SK-N-SH (cell line): ENCODE data around the gene PYGB. TPM values are rescaled to one million over a fixed set of nuclear protein-coding genes. Genes with fewer than 3 reads are reported as not detected.

Source experiments
- CTCF ChIA-PET: fragments of 300-600, 350-600 bp; formaldehyde crosslinking; extraction: SDS; loops from one replicate; lab custom pipeline; 2021; lab: Yijun Ruan, JAX
- POLR2A ChIA-PET: fragments of 350-600 bp; sonication (Branson Sonifier 250); formaldehyde crosslinking; extraction: SDS; loops from one replicate; lab custom pipeline; 2020; ENCODE audit warnings: antibody characterized with exemption, inconsistent platforms; lab: Yijun Ruan, JAX
- DNase-seq: peaks from one replicate; pipeline ENCODE4 v3.0.0; 2012
- H2AFZ ChIP-seq: fragments of 200-600 bp; sonication (generic); 2 replicates; pipeline ENCODE4 v1.8.1; 2016; ENCODE audit warnings: antibody characterized with exemption, mild to moderate bottlenecking, low read depth
- H3F3A ChIP-seq: fragments of 200-600 bp; sonication (generic); replicated peaks from 2 replicates; pipeline ENCODE3; 2016; ENCODE audit warnings: antibody characterized with exemption, mild to moderate bottlenecking; ENCODE audit not compliant: insufficient read depth
- H3K27ac ChIP-seq, 2 experiments: fragments of 200-500 bp in 1 of 2; fragments of 200-600 bp in 1 of 2; sonication (Bioruptor generic) in 1 of 2; sonication (generic), shearing (Covaris generic) in 1 of 2; 2 replicates each; pipeline versions ENCODE4 v1.5.1 to v1.6.1; 2014 to 2016; ENCODE audit warnings: low read depth in 2 of 2, inconsistent platforms in 1 of 2, low read length in 1 of 2, mild to moderate bottlenecking in 1 of 2, mixed read lengths in 1 of 2
- H3K27me3 ChIP-seq: fragments of 200-600 bp; sonication (generic), shearing (Covaris generic); 2 replicates; pipeline ENCODE4 v1.6.1; 2016; ENCODE audit warnings: mixed run types; ENCODE audit not compliant: insufficient read depth
- H3K36me3 ChIP-seq, 2 experiments: fragments of 200-500 bp in 1 of 2; fragments of 200-600 bp in 1 of 2; sonication (Bioruptor generic) in 1 of 2; sonication (generic) in 1 of 2; replicated peaks in 1 of 2; 2 replicates each; pipeline versions ENCODE3 to v1.5.1; 2014 to 2016; ENCODE audit warnings: low read length in 1 of 2, mild to moderate bottlenecking in 1 of 2; ENCODE audit not compliant: insufficient read depth in 2 of 2, control insufficient read depth in 1 of 2
- H3K4me1 ChIP-seq, 2 experiments: fragments of 200-500 bp in 1 of 2; fragments of 200-600 bp in 1 of 2; sonication (Bioruptor generic) in 1 of 2; sonication (generic), shearing (Covaris generic) in 1 of 2; 2 replicates each; pipeline versions ENCODE4 v1.5.1 to v1.6.1; 2014 to 2016; ENCODE audit warnings: low read depth in 1 of 2, low read length in 1 of 2, mixed run types in 1 of 2; ENCODE audit not compliant: insufficient read depth in 2 of 2, control insufficient read depth in 1 of 2
- H3K4me2 ChIP-seq: fragments of 200-600 bp; sonication (generic), shearing (Covaris generic); 2 replicates; pipeline ENCODE4 v1.6.1; 2017; ENCODE audit warnings: mixed run types
- H3K4me3 ChIP-seq, 2 experiments: fragments of 200-500 bp in 1 of 2; fragments of 200-600 bp in 1 of 2; sonication (Bioruptor generic) in 1 of 2; sonication (generic), shearing (Covaris generic) in 1 of 2; 2 replicates each; pipeline versions ENCODE4 v1.5.1 to v1.8.1; 2014 to 2016; ENCODE audit warnings: low read depth in 2 of 2, inconsistent platforms in 1 of 2, low read length in 1 of 2, mild to moderate bottlenecking in 1 of 2, mixed read lengths in 1 of 2, moderate library complexity in 1 of 2
- H3K79me2 ChIP-seq: fragments of 200-600 bp; sonication (generic); 2 replicates; pipeline ENCODE4 v1.8.1; 2017; ENCODE audit warnings: mild to moderate bottlenecking; ENCODE audit not compliant: insufficient read depth
- H3K9ac ChIP-seq: fragments of 200-600 bp; sonication (generic); 2 replicates; pipeline ENCODE4 v1.6.1; 2017; ENCODE audit warnings: mixed run types
- H3K9me2 ChIP-seq: fragments of 200-600 bp; sonication (generic); 2 replicates; pipeline ENCODE4 v1.6.1; 2017; ENCODE audit warnings: mixed run types
- H3K9me3 ChIP-seq: fragments of 200-600 bp; sonication (generic); 2 replicates; pipeline ENCODE4 v1.6.1; 2017; ENCODE audit warnings: mixed run types, mild to moderate bottlenecking, moderate library complexity
- H4K20me1 ChIP-seq: fragments of 200-600 bp; sonication (generic); 2 replicates; pipeline ENCODE4 v1.6.1; 2017; ENCODE audit warnings: mild to moderate bottlenecking, mixed run types; ENCODE audit not compliant: insufficient read depth
- ELF1 ChIP-seq: IDR thresholded peaks from 2 replicates; pipeline ENCODE4 v1.4.0; 2012
- EZH2phosphoT487 ChIP-seq: fragments of 200-600 bp; sonication (generic); IDR thresholded peaks from 2 replicates; pipeline ENCODE4 v1.6.1; 2017; ENCODE audit warnings: low read depth, mixed run types, mild to moderate bottlenecking, antibody characterized with exemption, moderate library complexity, borderline replicate concordance
- FOXJ3 ChIP-seq: sonication (generic); formaldehyde crosslinking; IDR thresholded peaks from 2 replicates; pipeline ENCODE4 v1.5.1; 2020; ENCODE audit warnings: mild to moderate bottlenecking, missing genetic modification reagents
- GABPA ChIP-seq: IDR thresholded peaks from 2 replicates; pipeline ENCODE4 v1.4.0; 2012; ENCODE audit warnings: low read depth, mild to moderate bottlenecking
- GATA2 ChIP-seq: sonication (generic); formaldehyde crosslinking; IDR thresholded peaks from 2 replicates; pipeline ENCODE4 v1.5.0; 2020; ENCODE audit warnings: mild to moderate bottlenecking, missing genetic modification reagents
- MXI1 ChIP-seq: IDR thresholded peaks from 2 replicates; pipeline ENCODE4 v1.6.1; 2012; ENCODE audit warnings: mild to moderate bottlenecking, low read depth, low read length, improper control_type of control experiment
- NFIC ChIP-seq: IDR thresholded peaks from 2 replicates; pipeline ENCODE4 v1.4.0; 2012; ENCODE audit warnings: borderline replicate concordance
- RAD21 ChIP-seq: IDR thresholded peaks from 2 replicates; pipeline ENCODE4 v1.6.1; 2012; ENCODE audit warnings: mild to moderate bottlenecking, low read length
- RCOR1 ChIP-seq: fragments of 150-350 bp; IDR thresholded peaks from 2 replicates; pipeline ENCODE4 v1.6.1; 2017; ENCODE audit warnings: antibody characterized with exemption, low read length
- SIN3A ChIP-seq: IDR thresholded peaks from 2 replicates; pipeline ENCODE4 v1.6.1; 2012; ENCODE audit warnings: low read depth, mild to moderate bottlenecking, low read length, moderate library complexity, borderline replicate concordance
- SMC3 ChIP-seq: IDR thresholded peaks from 2 replicates; pipeline ENCODE4 v1.6.1; 2012; ENCODE audit warnings: low read depth, low read length, improper control_type of control experiment
- TAF1 ChIP-seq: IDR thresholded peaks from 2 replicates; pipeline ENCODE4 v1.6.1; 2012; ENCODE audit warnings: low read depth, mild to moderate bottlenecking, low read length, moderate library complexity, borderline replicate concordance
- TEAD4 ChIP-seq: IDR thresholded peaks from 2 replicates; pipeline ENCODE4 v1.4.0; 2012; ENCODE audit warnings: mild to moderate bottlenecking, borderline replicate concordance; ENCODE audit not compliant: insufficient read depth
- YY1 ChIP-seq: IDR thresholded peaks from 2 replicates; pipeline ENCODE4 v1.4.0; 2012; ENCODE audit warnings: low read depth, mild to moderate bottlenecking
- WGBS: methylation state at CpG from one replicate; pipeline ENCODE4 v1.1.6; 2017; ENCODE audit warnings: low lambda C conversion rate; 5-methylcytosine and 5-hydroxymethylcytosine counted together
- polyA plus RNA-seq, 3 experiments: library from polyadenylated mRNA; depleted of rRNA; stranded (reverse); fragments of >200 nt; gene quantifications; 2 replicates each; pipeline ENCODE4 v1.2.3, GENCODE V29; 2012
- TF ChIP-seq, protein P1 (sequence below): fragments of 200-600 bp; sonication (generic); IDR thresholded peaks from 2 replicates; pipeline ENCODE4 v1.6.1; 2017; ENCODE audit warnings: antibody characterized with exemption, mild to moderate bottlenecking, moderate library complexity
- TF ChIP-seq, protein P2 (sequence below): IDR thresholded peaks from 2 replicates; pipeline ENCODE4 v1.4.0; 2012; ENCODE audit warnings: low read depth, borderline replicate concordance
- TF ChIP-seq, protein P3 (sequence below): IDR thresholded peaks from 2 replicates; pipeline ENCODE4 v1.4.0; 2012; ENCODE audit warnings: low read depth, borderline replicate concordance
- TF ChIP-seq, protein P4 (sequence below): fragments of 150-350 bp; IDR thresholded peaks from 2 replicates; pipeline ENCODE4 v1.6.1; 2016; ENCODE audit warnings: mild to moderate bottlenecking, low read depth, low read length
- TF ChIP-seq, protein P5 (sequence below): IDR thresholded peaks from 2 replicates; pipeline ENCODE4 v1.6.1; 2012; ENCODE audit warnings: mild to moderate bottlenecking, low read depth, low read length, moderate library complexity
- TF ChIP-seq, protein P6 (sequence below): IDR thresholded peaks from 2 replicates; pipeline ENCODE4 v1.4.0; 2012; ENCODE audit warnings: low read depth

The PYGB gene
- polyA plus RNA-seq, 1 of the 3 experiments (the other 2 are of a cell fraction), result 35.8 TPM

DNA sequence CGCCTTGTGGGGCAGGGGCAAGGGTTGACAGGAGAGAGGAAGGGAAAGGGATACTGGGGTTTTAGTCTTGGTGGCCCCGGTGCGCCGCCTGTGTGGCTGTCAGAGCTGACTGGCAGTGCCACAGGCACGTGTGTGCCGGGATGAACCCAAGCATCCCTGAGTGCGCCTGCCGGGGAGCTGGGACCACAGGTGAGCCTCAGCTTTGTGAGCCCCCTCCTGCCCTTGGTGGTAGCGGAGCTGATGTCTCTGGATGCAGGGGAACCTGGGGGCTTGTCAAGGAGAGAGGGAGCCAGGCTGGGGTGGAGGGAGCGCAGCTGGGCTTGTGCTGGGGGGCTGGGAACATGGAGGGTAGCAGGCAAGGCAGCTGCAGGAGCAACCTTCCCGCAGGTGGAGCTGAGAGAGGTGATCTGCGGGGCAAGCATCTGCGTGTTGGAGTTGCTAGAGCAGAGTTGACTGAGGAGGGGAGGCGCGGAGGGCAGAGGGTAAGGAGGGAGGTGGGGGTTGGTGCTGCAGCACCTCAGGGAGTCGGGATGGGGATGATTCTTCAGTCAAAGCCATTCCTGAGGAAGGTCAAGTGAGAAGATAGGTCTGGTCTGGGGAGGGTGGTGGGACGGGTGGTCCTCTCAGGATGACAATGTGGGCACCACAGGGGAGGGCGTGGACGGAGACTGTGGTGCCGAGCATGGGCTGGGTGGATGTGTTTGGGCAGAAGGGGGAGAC, 28.1 kb downstream of the PYGB start (continued):
- TF ChIP-seq TEAD4, result no peak

DNA sequence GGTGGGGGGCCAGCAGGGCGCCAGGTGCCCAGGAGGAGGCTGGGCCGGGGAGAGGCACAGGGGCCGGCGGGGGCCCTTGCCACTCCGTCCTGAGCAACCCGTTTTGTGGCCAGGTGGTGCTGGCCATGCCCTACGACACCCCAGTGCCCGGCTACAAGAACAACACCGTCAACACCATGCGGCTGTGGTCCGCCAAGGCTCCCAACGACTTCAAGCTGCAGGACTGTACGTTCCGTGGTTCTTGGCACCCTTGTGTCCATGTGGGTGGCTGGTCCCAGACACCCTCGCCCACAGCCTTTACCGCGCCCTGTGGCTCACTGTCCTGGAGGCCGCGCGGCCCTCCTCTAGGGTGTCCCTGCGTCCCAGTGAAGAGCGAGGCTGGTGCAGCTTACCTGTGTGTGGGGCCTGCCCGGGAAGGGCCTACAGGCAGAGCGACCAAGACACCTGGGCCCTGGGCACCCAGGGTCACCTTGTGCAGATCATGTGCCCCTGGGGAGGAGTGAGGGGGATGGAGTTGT, 28.7 kb downstream of the PYGB start:
- DNase-seq, result no peak
- POLR2A ChIA-PET, result no interaction called here
- no peaks in the 10 kb centered on the region for H3K9me2 ChIP-seq
- no peaks in the 10 kb centered on the region for H3F3A ChIP-seq
- WGBS, result 97% methylated on average over 22 of the region's 24 CpGs
- CTCF ChIA-PET, result interaction anchor here (1.3 to 3.1 kb wide), 2 partner anchors 13 to 19 kb away, joined by 4 to 14 read pairs; no protein-coding TSS in a partner anchor
- no peak overlapping the region for H2AFZ ChIP-seq
- no peaks in the 10 kb centered on the region for H3K27me3 ChIP-seq
- no peak overlapping the region for H3K4me2 ChIP-seq
- no peak overlapping the region for H3K4me3 ChIP-seq
- no peak overlapping the region for H3K9ac ChIP-seq
- no peaks in the 10 kb centered on the region for H4K20me1 ChIP-seq
- H3K27ac ChIP-seq, result no peak overlapping the region
- H3K79me2 ChIP-seq, result 0 out of 2 replicates have a peak, but pooled peaks cover 3% of the 10 kb centered on the region
- TF ChIP-seq YY1 (no peak), FOXJ3 (no peak), MXI1 (no peak), SMC3 (no peak), TAF1 (no peak), EZH2phosphoT487 (no peak), RAD21 (no peak), SIN3A (no peak), ELF1 (no peak), RCOR1 (no peak), NFIC (no peak), GATA2 (CRISPR knock-in tag) (no peak), GABPA (no peak)
- TF ChIP-seq, protein P1, sequence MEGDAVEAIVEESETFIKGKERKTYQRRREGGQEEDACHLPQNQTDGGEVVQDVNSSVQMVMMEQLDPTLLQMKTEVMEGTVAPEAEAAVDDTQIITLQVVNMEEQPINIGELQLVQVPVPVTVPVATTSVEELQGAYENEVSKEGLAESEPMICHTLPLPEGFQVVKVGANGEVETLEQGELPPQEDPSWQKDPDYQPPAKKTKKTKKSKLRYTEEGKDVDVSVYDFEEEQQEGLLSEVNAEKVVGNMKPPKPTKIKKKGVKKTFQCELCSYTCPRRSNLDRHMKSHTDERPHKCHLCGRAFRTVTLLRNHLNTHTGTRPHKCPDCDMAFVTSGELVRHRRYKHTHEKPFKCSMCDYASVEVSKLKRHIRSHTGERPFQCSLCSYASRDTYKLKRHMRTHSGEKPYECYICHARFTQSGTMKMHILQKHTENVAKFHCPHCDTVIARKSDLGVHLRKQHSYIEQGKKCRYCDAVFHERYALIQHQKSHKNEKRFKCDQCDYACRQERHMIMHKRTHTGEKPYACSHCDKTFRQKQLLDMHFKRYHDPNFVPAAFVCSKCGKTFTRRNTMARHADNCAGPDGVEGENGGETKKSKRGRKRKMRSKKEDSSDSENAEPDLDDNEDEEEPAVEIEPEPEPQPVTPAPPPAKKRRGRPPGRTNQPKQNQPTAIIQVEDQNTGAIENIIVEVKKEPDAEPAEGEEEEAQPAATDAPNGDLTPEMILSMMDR, result no peak
- TF ChIP-seq, protein P2, sequence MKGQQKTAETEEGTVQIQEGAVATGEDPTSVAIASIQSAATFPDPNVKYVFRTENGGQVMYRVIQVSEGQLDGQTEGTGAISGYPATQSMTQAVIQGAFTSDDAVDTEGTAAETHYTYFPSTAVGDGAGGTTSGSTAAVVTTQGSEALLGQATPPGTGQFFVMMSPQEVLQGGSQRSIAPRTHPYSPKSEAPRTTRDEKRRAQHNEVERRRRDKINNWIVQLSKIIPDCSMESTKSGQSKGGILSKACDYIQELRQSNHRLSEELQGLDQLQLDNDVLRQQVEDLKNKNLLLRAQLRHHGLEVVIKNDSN, result no peak
- TF ChIP-seq, protein P3, sequence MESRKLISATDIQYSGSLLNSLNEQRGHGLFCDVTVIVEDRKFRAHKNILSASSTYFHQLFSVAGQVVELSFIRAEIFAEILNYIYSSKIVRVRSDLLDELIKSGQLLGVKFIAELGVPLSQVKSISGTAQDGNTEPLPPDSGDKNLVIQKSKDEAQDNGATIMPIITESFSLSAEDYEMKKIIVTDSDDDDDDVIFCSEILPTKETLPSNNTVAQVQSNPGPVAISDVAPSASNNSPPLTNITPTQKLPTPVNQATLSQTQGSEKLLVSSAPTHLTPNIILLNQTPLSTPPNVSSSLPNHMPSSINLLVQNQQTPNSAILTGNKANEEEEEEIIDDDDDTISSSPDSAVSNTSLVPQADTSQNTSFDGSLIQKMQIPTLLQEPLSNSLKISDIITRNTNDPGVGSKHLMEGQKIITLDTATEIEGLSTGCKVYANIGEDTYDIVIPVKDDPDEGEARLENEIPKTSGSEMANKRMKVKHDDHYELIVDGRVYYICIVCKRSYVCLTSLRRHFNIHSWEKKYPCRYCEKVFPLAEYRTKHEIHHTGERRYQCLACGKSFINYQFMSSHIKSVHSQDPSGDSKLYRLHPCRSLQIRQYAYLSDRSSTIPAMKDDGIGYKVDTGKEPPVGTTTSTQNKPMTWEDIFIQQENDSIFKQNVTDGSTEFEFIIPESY, result no peak
- TF ChIP-seq, protein P4, sequence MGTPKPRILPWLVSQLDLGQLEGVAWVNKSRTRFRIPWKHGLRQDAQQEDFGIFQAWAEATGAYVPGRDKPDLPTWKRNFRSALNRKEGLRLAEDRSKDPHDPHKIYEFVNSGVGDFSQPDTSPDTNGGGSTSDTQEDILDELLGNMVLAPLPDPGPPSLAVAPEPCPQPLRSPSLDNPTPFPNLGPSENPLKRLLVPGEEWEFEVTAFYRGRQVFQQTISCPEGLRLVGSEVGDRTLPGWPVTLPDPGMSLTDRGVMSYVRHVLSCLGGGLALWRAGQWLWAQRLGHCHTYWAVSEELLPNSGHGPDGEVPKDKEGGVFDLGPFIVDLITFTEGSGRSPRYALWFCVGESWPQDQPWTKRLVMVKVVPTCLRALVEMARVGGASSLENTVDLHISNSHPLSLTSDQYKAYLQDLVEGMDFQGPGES, result no peak
- TF ChIP-seq, protein P5, sequence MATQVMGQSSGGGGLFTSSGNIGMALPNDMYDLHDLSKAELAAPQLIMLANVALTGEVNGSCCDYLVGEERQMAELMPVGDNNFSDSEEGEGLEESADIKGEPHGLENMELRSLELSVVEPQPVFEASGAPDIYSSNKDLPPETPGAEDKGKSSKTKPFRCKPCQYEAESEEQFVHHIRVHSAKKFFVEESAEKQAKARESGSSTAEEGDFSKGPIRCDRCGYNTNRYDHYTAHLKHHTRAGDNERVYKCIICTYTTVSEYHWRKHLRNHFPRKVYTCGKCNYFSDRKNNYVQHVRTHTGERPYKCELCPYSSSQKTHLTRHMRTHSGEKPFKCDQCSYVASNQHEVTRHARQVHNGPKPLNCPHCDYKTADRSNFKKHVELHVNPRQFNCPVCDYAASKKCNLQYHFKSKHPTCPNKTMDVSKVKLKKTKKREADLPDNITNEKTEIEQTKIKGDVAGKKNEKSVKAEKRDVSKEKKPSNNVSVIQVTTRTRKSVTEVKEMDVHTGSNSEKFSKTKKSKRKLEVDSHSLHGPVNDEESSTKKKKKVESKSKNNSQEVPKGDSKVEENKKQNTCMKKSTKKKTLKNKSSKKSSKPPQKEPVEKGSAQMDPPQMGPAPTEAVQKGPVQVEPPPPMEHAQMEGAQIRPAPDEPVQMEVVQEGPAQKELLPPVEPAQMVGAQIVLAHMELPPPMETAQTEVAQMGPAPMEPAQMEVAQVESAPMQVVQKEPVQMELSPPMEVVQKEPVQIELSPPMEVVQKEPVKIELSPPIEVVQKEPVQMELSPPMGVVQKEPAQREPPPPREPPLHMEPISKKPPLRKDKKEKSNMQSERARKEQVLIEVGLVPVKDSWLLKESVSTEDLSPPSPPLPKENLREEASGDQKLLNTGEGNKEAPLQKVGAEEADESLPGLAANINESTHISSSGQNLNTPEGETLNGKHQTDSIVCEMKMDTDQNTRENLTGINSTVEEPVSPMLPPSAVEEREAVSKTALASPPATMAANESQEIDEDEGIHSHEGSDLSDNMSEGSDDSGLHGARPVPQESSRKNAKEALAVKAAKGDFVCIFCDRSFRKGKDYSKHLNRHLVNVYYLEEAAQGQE, result no peak
- TF ChIP-seq, protein P6, sequence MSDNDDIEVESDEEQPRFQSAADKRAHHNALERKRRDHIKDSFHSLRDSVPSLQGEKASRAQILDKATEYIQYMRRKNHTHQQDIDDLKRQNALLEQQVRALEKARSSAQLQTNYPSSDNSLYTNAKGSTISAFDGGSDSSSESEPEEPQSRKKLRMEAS, result no peak
- H3K9me3 ChIP-seq, result no peaks in the 10 kb centered on the region
- peaks cover 6 to 76% of the 10 kb centered on the region in 2 experiments for H3K36me3 ChIP-seq
- H3K4me1 ChIP-seq, result peaks cover 0 to 16% of the 10 kb centered on the region in 2 experiments; a peak in 1 of 4 replicates
